HepG2 (cell line): ENCODE measurements around the gene VMO1. TPM values are rescaled to one million over a fixed set of nuclear protein-coding genes. Genes with fewer than 3 reads are reported as not detected.

Experiments used
- ATAC-seq: fragments of 200-7000 bp; cut with Tn5 transposase; 3 replicates; pipeline ENCODE4 v1.9.1; 2020; ENCODE audit warnings: mild to moderate bottlenecking, moderate library complexity
- BruUV-seq: library from RNA; stranded (reverse); fragments of 400-500 nt; replicated peaks from 2 replicates; lab custom pipeline; 2021; lab: Mats Ljungman, UMichigan
- CTCF ChIA-PET: fragments of 300-600 bp; formaldehyde crosslinking; extraction: SDS; loops from one replicate; lab custom pipeline; 2021; ENCODE audit warnings: low total read pairs, inconsistent platforms, low intra/inter-chr PET ratio; lab: Yijun Ruan, JAX
- POLR2A ChIA-PET: fragments of 350-600 bp; sonication (Branson Sonifier 250); formaldehyde crosslinking; loops from one replicate; lab custom pipeline; 2020; ENCODE audit warnings: antibody characterized with exemption, inconsistent platforms; lab: Yijun Ruan, JAX
- DNase-seq: peaks from one replicate; pipeline ENCODE4 v3.0.0-alpha.2; 2015; ENCODE audit warnings: low spot score
- FAIRE-seq: peaks from 3 replicates; lab custom pipeline; 2011; peaks lifted over from hg19 to GRCh38; lab: Jason Lieb, UNC
- H2AFZ ChIP-seq: one replicate; pipeline ENCODE4 v1.6.1; 2011; ENCODE audit warnings: low read length, inconsistent platforms
- H3K27ac ChIP-seq: fragments of 300-600 bp; 3 replicates; pipeline ENCODE4 v1.8.0; 2011; ENCODE audit warnings: mixed run types, mild to moderate bottlenecking, mixed read lengths, low read length, inconsistent platforms; ENCODE audit not compliant: insufficient read depth; ENCODE audit errors: extremely low read length
- H3K27me3 ChIP-seq, 2 experiments: fragments of 200-600 bp in 1 of 2; 2 replicates in 1 of 2; 3 replicates in 1 of 2; pipeline versions ENCODE4 v1.6.0 to v1.8.0; 2011; ENCODE audit warnings: low read length in 2 of 2, mild to moderate bottlenecking in 2 of 2, moderate library complexity in 2 of 2, inconsistent platforms in 1 of 2; ENCODE audit not compliant: insufficient read depth in 2 of 2, control insufficient read depth in 1 of 2
- H3K36me3 ChIP-seq, 2 experiments: fragments of 200-600 bp in 1 of 2; replicated peaks in 1 of 2; 2 replicates in 1 of 2; 3 replicates in 1 of 2; pipeline versions ENCODE4 v1.5.1 to v1.8.0; 2011; ENCODE audit warnings: low read length in 2 of 2, inconsistent platforms in 1 of 2; ENCODE audit not compliant: insufficient read depth in 2 of 2, control insufficient read depth in 1 of 2
- H3K4me1 ChIP-seq: 2 replicates; pipeline ENCODE4 v1.5.1; 2012; ENCODE audit warnings: low read length, inconsistent platforms; ENCODE audit not compliant: insufficient read depth
- H3K4me2 ChIP-seq: 2 replicates; pipeline ENCODE4 v1.6.0; 2011; ENCODE audit warnings: low read depth, low read length, inconsistent platforms
- H3K4me3 ChIP-seq, 3 experiments: fragments of 200-600 bp in 1 of 3; sonication (generic), shearing (Covaris generic) in 1 of 3; replicated peaks in 1 of 3; 2 replicates each; pipeline ENCODE4 v1.5.1; 2011 to 2016; ENCODE audit warnings: low read length in 3 of 3, inconsistent platforms in 2 of 3, low read depth in 2 of 3, mild to moderate bottlenecking in 2 of 3, control low read depth in 1 of 3, mixed read lengths in 1 of 3; ENCODE audit not compliant: insufficient read depth in 1 of 3
- H3K79me2 ChIP-seq: one replicate; pipeline ENCODE4 v1.6.1; 2011; ENCODE audit warnings: low read length, inconsistent platforms; ENCODE audit not compliant: insufficient read depth
- H3K9ac ChIP-seq: 2 replicates; pipeline ENCODE4 v1.6.0; 2011; ENCODE audit warnings: mild to moderate bottlenecking, low read depth, low read length, inconsistent platforms; ENCODE audit not compliant: insufficient read depth
- H3K9me3 ChIP-seq: 2 replicates; pipeline ENCODE4 v1.5.1; 2012; ENCODE audit warnings: mild to moderate bottlenecking, low read length
- H4K20me1 ChIP-seq: 2 replicates; pipeline ENCODE4 v1.6.0; 2011; ENCODE audit warnings: inconsistent platforms, mild to moderate bottlenecking, low read length, moderate library complexity; ENCODE audit not compliant: insufficient read depth
- HNRNPL ChIP-seq: fragments of 200-400 bp; formaldehyde crosslinking; IDR thresholded peaks from 2 replicates; pipeline ENCODE4 v1.6.1; 2017; ENCODE audit warnings: mild to moderate bottlenecking, low read depth, low read length
- HOXA9 ChIP-seq: sonication (generic); formaldehyde crosslinking; IDR thresholded peaks from 2 replicates; pipeline ENCODE4 v1.8.1; 2022; ENCODE audit warnings: missing genetic modification reagents, mild to moderate bottlenecking, moderate library complexity, borderline replicate concordance
- MYNN ChIP-seq: sonication (generic); formaldehyde crosslinking; IDR thresholded peaks from 2 replicates; pipeline ENCODE4 v1.4.0; 2020; ENCODE audit warnings: mild to moderate bottlenecking, low read depth, missing genetic modification reagents
- ZBTB20 ChIP-seq: sonication (generic); formaldehyde crosslinking; IDR thresholded peaks from 2 replicates; pipeline ENCODE4 v1.8.1; 2023; ENCODE audit warnings: missing genetic modification reagents, low read depth, mild to moderate bottlenecking, borderline replicate concordance
- WGBS: methylation state at CpG from one replicate; pipeline ENCODE4 v1.1.6; 2017; ENCODE audit warnings: low lambda C conversion rate; 5-methylcytosine and 5-hydroxymethylcytosine counted together
- in situ Hi-C: cut with HindIII; loops from 2 replicates; pipeline ENCODE4 v1.10.0; 2017; ENCODE audit warnings: low pct_unique_long_range_greater_than_20kb; ENCODE audit not compliant: extremely low pct_ligation_motif_present
- intact Hi-C: fragments of 100-400 bp; cut with micrococcal nuclease; formaldehyde crosslinking; loops from one replicate; pipeline ENCODE4 v1.10.0; 2022; ENCODE audit not compliant: unreplicated experiment
- polyA plus RNA-seq, 8 experiments: library from polyadenylated mRNA; depleted of rRNA in 3 of 8; stranded (reverse) in 7 of 8; unstranded in 1 of 8; fragments of >200 nt; fragmentation: Illumina TruSeq in 4 of 8; extraction: Trizol in 4 of 8; gene quantifications; 2 replicates each; pipeline versions ENCODE4 v1.2.1 to v1.2.3, GENCODE V29; 2011 to 2016; ENCODE audit warnings: low read depth in 4 of 8, missing spikeins in 1 of 8, mixed read lengths in 1 of 8; ENCODE audit not compliant: insufficient read depth in 1 of 8
- total RNA-seq, 5 experiments: library from RNA; depleted of rRNA; stranded (reverse); fragments of >200 nt; fragmentation: Illumina TruSeq; extraction: Trizol; gene quantifications; 2 replicates each; pipeline ENCODE4 v1.2.3, GENCODE V29; 2016; ENCODE audit warnings: low read depth in 1 of 5
- TF ChIP-seq, protein P1 (sequence below): sonication (generic); formaldehyde crosslinking; IDR thresholded peaks from 2 replicates; pipeline ENCODE4 v1.9.0; 2022; ENCODE audit warnings: low read depth, missing genetic modification reagents

VMO1 gene
- total and polyA plus RNA-seq, 2 of the 13 experiments (the other 11 are each of a cell fraction or from before 2014, with no cell fraction given) = not detected

DNA sequence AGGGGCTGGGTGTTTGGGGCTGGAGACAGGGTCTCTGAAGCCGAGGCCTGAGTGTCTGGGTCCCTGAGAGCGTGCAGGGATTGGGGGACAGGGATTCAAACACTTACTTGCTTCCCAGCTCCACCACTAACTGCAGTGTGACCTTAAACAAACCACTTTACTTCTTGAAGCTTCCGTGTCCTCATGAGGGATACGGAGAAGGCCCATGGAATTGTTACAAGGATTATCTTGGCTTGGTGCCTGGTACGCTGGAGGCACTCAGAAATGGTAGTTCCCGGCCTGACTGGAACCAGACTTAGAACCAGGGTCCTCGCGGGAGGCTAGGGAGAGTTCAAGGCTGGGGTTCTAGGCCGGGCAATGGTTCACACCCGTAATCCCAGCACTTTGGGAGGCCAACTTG, 43.5 kb downstream of the VMO1 start (continued):
- TF ChIP-seq, protein P1, sequence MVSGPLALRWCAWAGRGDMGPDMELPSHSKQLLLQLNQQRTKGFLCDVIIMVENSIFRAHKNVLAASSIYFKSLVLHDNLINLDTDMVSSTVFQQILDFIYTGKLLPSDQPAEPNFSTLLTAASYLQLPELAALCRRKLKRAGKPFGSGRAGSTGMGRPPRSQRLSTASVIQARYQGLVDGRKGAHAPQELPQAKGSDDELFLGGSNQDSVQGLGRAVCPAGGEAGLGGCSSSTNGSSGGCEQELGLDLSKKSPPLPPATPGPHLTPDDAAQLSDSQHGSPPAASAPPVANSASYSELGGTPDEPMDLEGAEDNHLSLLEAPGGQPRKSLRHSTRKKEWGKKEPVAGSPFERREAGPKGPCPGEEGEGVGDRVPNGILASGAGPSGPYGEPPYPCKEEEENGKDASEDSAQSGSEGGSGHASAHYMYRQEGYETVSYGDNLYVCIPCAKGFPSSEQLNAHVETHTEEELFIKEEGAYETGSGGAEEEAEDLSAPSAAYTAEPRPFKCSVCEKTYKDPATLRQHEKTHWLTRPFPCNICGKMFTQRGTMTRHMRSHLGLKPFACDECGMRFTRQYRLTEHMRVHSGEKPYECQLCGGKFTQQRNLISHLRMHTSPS = no peak
- TF ChIP-seq MYNN (CRISPR knock-in tag) = no peak

DNA sequence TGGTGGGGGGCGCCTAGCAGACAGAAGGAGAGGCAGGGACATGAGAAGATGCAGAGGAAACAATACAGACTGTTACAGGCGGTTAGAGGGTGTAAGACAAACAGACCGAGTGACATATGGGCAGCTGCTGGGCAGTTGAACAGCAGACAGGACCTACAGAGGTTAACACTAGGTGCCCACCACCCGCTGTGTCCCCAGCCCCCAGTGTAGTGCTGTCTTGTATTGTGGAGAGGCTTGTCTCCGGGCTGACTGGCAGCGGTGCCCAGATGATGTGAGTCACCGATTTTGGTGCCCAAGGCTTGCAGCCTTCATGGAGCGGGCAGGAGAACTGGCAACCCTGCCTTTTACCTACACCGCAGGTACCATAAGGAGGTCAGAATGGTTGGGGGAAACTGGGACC, 44.0 kb downstream of the VMO1 start:
- no peaks in the 10 kb centered on the region for H3K9me3 ChIP-seq
- no peak overlapping the region for H3K9ac ChIP-seq
- H2AFZ ChIP-seq = no peak overlapping the region
- ATAC-seq = no peak
- in situ Hi-C loops = no loop called here
- POLR2A ChIA-PET = interaction anchor here (1.1 to 3.8 kb wide), 4 partner anchors 32 to 48 kb away, joined by 3 to 14 read pairs (median 3); partner anchors contain the start of genes ARRB2 and GLTPD2
- no peaks in the 10 kb centered on the region for H4K20me1 ChIP-seq
- CTCF ChIA-PET = no interaction called here
- no peak overlapping the region for H3K4me2 ChIP-seq
- no peak for TF ChIP-seq HOXA9 (CRISPR knock-in tag)
- TF ChIP-seq HNRNPL = 0 out of 2 replicates have a peak, but pooled peaks have one; percentile 35
- TF ChIP-seq ZBTB20 (CRISPR knock-in tag) = no peak
- 75% methylated on average over 7 of the region's 9 CpGs for WGBS
- no peak for DNase-seq
- FAIRE-seq = no peak
- peaks cover 2 to 24% of the 10 kb centered on the region in 2 experiments; a peak in 3 of 5 replicates for H3K27me3 ChIP-seq
- no peaks in the 10 kb centered on the region; a peak in 1 of 5 replicates for H3K36me3 ChIP-seq
- peaks cover 66% of the 10 kb centered on the region for H3K4me1 ChIP-seq
- no peak overlapping the region for H3K4me3 ChIP-seq
- no peak overlapping the region for H3K27ac ChIP-seq
- no TSS peak for BruUV-seq
- no peaks in the 10 kb centered on the region for H3K79me2 ChIP-seq
- intact Hi-C loops = no loop called here
